ENCODE measurements around the gene SNAI3.

SNAI3 gene

GRCh38 chr16:88667461-88667860, 18.8 kb downstream of the SNAI3 start:
- no peak for TF ChIP-seq CTCF (IDR thresholded peaks at IDR 0.05; ENCODE audit: insufficient read depth, low read depth, low read length, missing control alignments)
- no peak for DNase-seq (ENCODE audit: low read depth)
- H3K4me3 ChIP-seq (ENCODE audit: low read depth, low read length): no peak overlapping the region

GRCh38 chr16:88665570-88665969, 20.7 kb downstream of the SNAI3 start:
- no peak for TF ChIP-seq CTCF (IDR thresholded peaks at IDR 0.05; ENCODE audit: insufficient read depth, low read depth, low read length, missing control alignments)
- no peak for DNase-seq (ENCODE audit: low read depth)
- H3K4me3 ChIP-seq (ENCODE audit: low read depth, low read length): no peak overlapping the region

GRCh38 chr16:88665148-88665547, 21.2 kb downstream of the SNAI3 start:
- DNase-seq (ENCODE audit: low read depth): peak; percentile 54
- no peak for TF ChIP-seq CTCF (IDR thresholded peaks at IDR 0.05; ENCODE audit: insufficient read depth, low read depth, low read length, missing control alignments)
- H3K4me3 ChIP-seq (ENCODE audit: low read depth, low read length): no peak overlapping the region

GRCh38 chr16:88662843-88663606, 23.3 kb downstream of the SNAI3 start, which contains the start of gene MVD:
MVD (minus strand) TSS chr16:88663091; CDS start chr16:88663080, 11 bp downstream.
- peak within 1 kb of the TSS; percentile 95 for H3K4me3 ChIP-seq (ENCODE audit: low read depth, low read length)
- DNase-seq (ENCODE audit: low read depth): peak; percentile 99
- no peak for TF ChIP-seq CTCF (IDR thresholded peaks at IDR 0.05; ENCODE audit: insufficient read depth, low read depth, low read length, missing control alignments)

GRCh38 chr16:88662222-88662842, 24.0 kb downstream of the SNAI3 start:
- TF ChIP-seq CTCF (IDR thresholded peaks at IDR 0.05; ENCODE audit: insufficient read depth, low read depth, low read length, missing control alignments): no peak

GRCh38 chr16:88661468-88661867, 24.8 kb downstream of the SNAI3 start:
- DNase-seq (ENCODE audit: low read depth): no peak
- peak overlapping the region; percentile 95 for H3K4me3 ChIP-seq (ENCODE audit: low read depth, low read length)
- TF ChIP-seq CTCF (IDR thresholded peaks at IDR 0.05; ENCODE audit: insufficient read depth, low read depth, low read length, missing control alignments): no peak

More at GRCh38 chr16:88662222-88662842, 24.0 kb downstream of the SNAI3 start:
- no peak for DNase-seq (ENCODE audit: low read depth)
- H3K4me3 ChIP-seq (ENCODE audit: low read depth, low read length): peak overlapping the region; percentile 95
